ENCODE data around the gene ITIH4.

GRCh38 chr3:52857133-52857532 is 26.7 kb upstream of the ITIH4 start:
- TF ChIP-seq, protein P1, sequence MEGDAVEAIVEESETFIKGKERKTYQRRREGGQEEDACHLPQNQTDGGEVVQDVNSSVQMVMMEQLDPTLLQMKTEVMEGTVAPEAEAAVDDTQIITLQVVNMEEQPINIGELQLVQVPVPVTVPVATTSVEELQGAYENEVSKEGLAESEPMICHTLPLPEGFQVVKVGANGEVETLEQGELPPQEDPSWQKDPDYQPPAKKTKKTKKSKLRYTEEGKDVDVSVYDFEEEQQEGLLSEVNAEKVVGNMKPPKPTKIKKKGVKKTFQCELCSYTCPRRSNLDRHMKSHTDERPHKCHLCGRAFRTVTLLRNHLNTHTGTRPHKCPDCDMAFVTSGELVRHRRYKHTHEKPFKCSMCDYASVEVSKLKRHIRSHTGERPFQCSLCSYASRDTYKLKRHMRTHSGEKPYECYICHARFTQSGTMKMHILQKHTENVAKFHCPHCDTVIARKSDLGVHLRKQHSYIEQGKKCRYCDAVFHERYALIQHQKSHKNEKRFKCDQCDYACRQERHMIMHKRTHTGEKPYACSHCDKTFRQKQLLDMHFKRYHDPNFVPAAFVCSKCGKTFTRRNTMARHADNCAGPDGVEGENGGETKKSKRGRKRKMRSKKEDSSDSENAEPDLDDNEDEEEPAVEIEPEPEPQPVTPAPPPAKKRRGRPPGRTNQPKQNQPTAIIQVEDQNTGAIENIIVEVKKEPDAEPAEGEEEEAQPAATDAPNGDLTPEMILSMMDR (IDR thresholded peaks at IDR 0.05), result no peak
- TF ChIP-seq POLR2A (IDR thresholded peaks at IDR 0.05), result no peak
